GM19238 (cell line): Measurements from ENCODE around the gene KCNJ8.

Experiments
- DNase-seq: peaks from one replicate; pipeline ENCODE4 v3.0.0; 2011; ENCODE audit warnings: low spot score; ENCODE audit not compliant: insufficient read length

KCNJ8 gene

GRCh38 chr12:21718403-21718802 lies 56.1 kb downstream of the KCNJ8 start:
- DNase-seq, result no peak

GRCh38 chr12:21717767-21718166 lies 56.7 kb downstream of the KCNJ8 start:
- DNase-seq, result no peak

- no peak for DNase-seq
Observed at GRCh38 chr12:21715386-21715785, 59.1 kb downstream of the KCNJ8 start.
